Thymus (tissue), 11 donors: ENCODE measurements around the gene GINS1. TPM values are rescaled to one million over a fixed set of nuclear protein-coding genes. Genes with fewer than 3 reads are reported as not detected.
"Not testable (repeated sequence)": the region's sequence is repeated elsewhere in the genome, so short reads cannot be mapped to it uniquely, and the experiment has no call there.

Experiments used
- DNase-seq, 9 donors: peaks; one replicate each; pipeline ENCODE4 v3.0.0-alpha.2; 2013; ENCODE audit warnings: low spot score in 9 of 9, low read depth in 6 of 9, missing footprints in 1 of 9
- H3K27ac ChIP-seq, 2 donors: one replicate each; pipeline ENCODE4 v1.5.1; 2013; ENCODE audit warnings: control low read depth in 1 of 2, low read depth in 1 of 2, low read length in 1 of 2, mild to moderate bottlenecking in 1 of 2, moderate library complexity in 1 of 2
- H3K27me3 ChIP-seq, 2 donors: one replicate each; pipeline ENCODE4 v1.5.1; 2013; ENCODE audit warnings: low read length in 1 of 2; ENCODE audit not compliant: control insufficient read depth in 2 of 2, insufficient read depth in 1 of 2
- H3K36me3 ChIP-seq, 2 donors: one replicate each; pipeline ENCODE4 v1.5.1; 2013; ENCODE audit warnings: low read length in 1 of 2, mild to moderate bottlenecking in 1 of 2, moderate library complexity in 1 of 2; ENCODE audit not compliant: control insufficient read depth in 2 of 2, insufficient read depth in 2 of 2
- H3K4me1 ChIP-seq, 2 donors: one replicate each; pipeline ENCODE4 v1.5.1; 2013; ENCODE audit warnings: low read length in 2 of 2; ENCODE audit not compliant: control insufficient read depth in 2 of 2, insufficient read depth in 2 of 2
- H3K4me3 ChIP-seq, 2 donors: one replicate each; pipeline ENCODE4 v1.5.1; 2013; ENCODE audit warnings: low read length in 2 of 2, control low read depth in 1 of 2, mild to moderate bottlenecking in 1 of 2
- H3K9me3 ChIP-seq, 2 donors: one replicate each; pipeline ENCODE4 v1.5.1; 2013; ENCODE audit warnings: low read length in 1 of 2, mild to moderate bottlenecking in 1 of 2; ENCODE audit not compliant: control insufficient read depth in 2 of 2, insufficient read depth in 1 of 2
- WGBS: extraction: QIAGEN DNeasy Blood & Tissue Kit; methylation state at CpG from one replicate; pipeline ENCODE4 v1.1.7; 2013; 5-methylcytosine and 5-hydroxymethylcytosine counted together
- polyA plus RNA-seq: library from polyadenylated mRNA; stranded (reverse); fragments of 200-250 nt; gene quantifications from one replicate; pipeline ENCODE4 v1.2.3, GENCODE V29; 2013
- total RNA-seq: library from RNA; stranded (reverse); fragments of 120-200 nt; gene quantifications from one replicate; pipeline ENCODE4 v1.2.4, GENCODE V29; 2013
- donor health status: healthy.

The GINS1 gene
- total and polyA plus RNA-seq, 2 donors, result 1.8 to 15.7 TPM

GRCh38 chr20:25398376-25399036 lies 9.0 kb upstream of the GINS1 start:
- Histone ChIP-seq H3K36me3 (no peaks in the 10 kb centered on the region), H3K4me1 (peaks cover 6 to 18% of the 10 kb centered on the region in 2 donors), H3K27me3 (no peaks in the 10 kb centered on the region), H3K4me3 (no peak overlapping the region), H3K27ac (no peak overlapping the region), H3K9me3 (peaks cover 6 to 17% of the 10 kb centered on the region in 2 donors)
- 72% methylated on average over 4 of the region's 4 CpGs for WGBS
- no peak for DNase-seq

GRCh38 chr20:25399037-25399430 lies 8.4 kb upstream of the GINS1 start:
- no peaks in the 10 kb centered on the region for H3K36me3 ChIP-seq
- H3K9me3 ChIP-seq, result peaks cover 6 to 18% of the 10 kb centered on the region in 2 donors
- DNase-seq, result peak in 3 of 9 donors; percentile 28 to 68 (median 44)
- no peak overlapping the region for H3K4me3 ChIP-seq
- no peaks in the 10 kb centered on the region for H3K27me3 ChIP-seq
- WGBS, result 47% methylated on average over 5 of the region's 5 CpGs
- H3K27ac ChIP-seq, result no peak overlapping the region
- H3K4me1 ChIP-seq, result peaks cover 2 to 12% of the 10 kb centered on the region in 2 donors

GRCh38 chr20:25400291-25400732 lies 7.2 kb upstream of the GINS1 start:
- DNase-seq, result not testable (repeated sequence)
- WGBS, result 91% methylated on average over 11 of the region's 11 CpGs

GRCh38 chr20:25402583-25402982 lies 4.9 kb upstream of the GINS1 start:
- H3K4me1 ChIP-seq, result no peaks in the 10 kb centered on the region
- H3K27me3 ChIP-seq, result no peaks in the 10 kb centered on the region
- H3K4me3 ChIP-seq, result no peak overlapping the region
- H3K9me3 ChIP-seq, result peaks cover 6 to 18% of the 10 kb centered on the region in 2 donors
- no peak overlapping the region for H3K27ac ChIP-seq
- no peaks in the 10 kb centered on the region for H3K36me3 ChIP-seq
- peak in 1 of 9 donors; percentile 20 for DNase-seq
- WGBS, result 98% methylated on average over 7 of the region's 7 CpGs

More at GRCh38 chr20:25400291-25400732, 7.2 kb upstream of the GINS1 start:
- H3K4me1 ChIP-seq, H3K27me3 ChIP-seq, H3K27ac ChIP-seq, H3K4me3 ChIP-seq, H3K36me3 ChIP-seq: not testable (repeated sequence)
- peaks cover 6 to 18% of the 10 kb centered on the region in 2 donors for H3K9me3 ChIP-seq

- Histone ChIP-seq H3K4me3 (peak overlapping the region; percentile 74 to 82), H3K9me3 (peaks cover under 1 to 5% of the 10 kb centered on the region in 2 donors), H3K27me3 (no peaks in the 10 kb centered on the region), H3K27ac (no peak overlapping the region), H3K36me3 (peaks cover 3 to 4% of the 10 kb centered on the region in 2 donors), H3K4me1 (peaks cover 7 to 13% of the 10 kb centered on the region in 2 donors)
- DNase-seq, result no peak
- 5% methylated on average over 4 of the region's 4 CpGs for WGBS
Measured at GRCh38 chr20:25408170-25408547, 686 bp downstream of the GINS1 start.

GRCh38 chr20:25408890-25409289 lies 1.4 kb downstream of the GINS1 start:
- Histone ChIP-seq H3K4me3 (peak overlapping the region in 1 of 2 donors; percentile 74), H3K9me3 (no peaks in the 10 kb centered on the region), H3K27me3 (no peaks in the 10 kb centered on the region), H3K27ac (no peak overlapping the region), H3K36me3 (peaks cover 3 to 4% of the 10 kb centered on the region in 2 donors), H3K4me1 (peaks cover 7 to 13% of the 10 kb centered on the region in 2 donors)
- 97% methylated on average over 5 of the region's 5 CpGs for WGBS
- no peak for DNase-seq

GRCh38 chr20:25418776-25419175 lies 11.3 kb downstream of the GINS1 start:
- Histone ChIP-seq H3K4me3 (no peak overlapping the region), H3K36me3 (peaks cover 6 to 8% of the 10 kb centered on the region in 2 donors), H3K9me3 (no peaks in the 10 kb centered on the region), H3K27ac (no peak overlapping the region), H3K4me1 (no peaks in the 10 kb centered on the region), H3K27me3 (no peaks in the 10 kb centered on the region)
- 96% methylated on average over 1 of the region's 1 CpG for WGBS
- no peak for DNase-seq

- H3K4me1 ChIP-seq, result no peaks in the 10 kb centered on the region
- peaks cover 6 to 11% of the 10 kb centered on the region in 2 donors for H3K36me3 ChIP-seq
Measured at GRCh38 chr20:25421102-25421501, 13.6 kb downstream of the GINS1 start.

GRCh38 chr20:25422032-25422431 lies 14.6 kb downstream of the GINS1 start:
- Histone ChIP-seq H3K36me3 (peaks cover 11% of the 10 kb centered on the region in 2 donors), H3K9me3 (no peaks in the 10 kb centered on the region), H3K27ac (no peak overlapping the region), H3K4me3 (no peak overlapping the region), H3K4me1 (no peaks in the 10 kb centered on the region), H3K27me3 (no peaks in the 10 kb centered on the region)
- 96% methylated on average over 4 of the region's 4 CpGs for WGBS
- DNase-seq, result no peak

More at GRCh38 chr20:25421102-25421501, 13.6 kb downstream of the GINS1 start:
- no peaks in the 10 kb centered on the region for H3K9me3 ChIP-seq
- no peak overlapping the region for H3K4me3 ChIP-seq
- no peaks in the 10 kb centered on the region for H3K27me3 ChIP-seq
- H3K27ac ChIP-seq, result no peak overlapping the region
- DNase-seq, result no peak
